Fibroblast of skin of right quadriceps (primary cell): ENCODE results near the gene DCAF7.
A peak's percentile ranks its signal among the peaks of the same experiment; 100 is the strongest.

Experiments
- DNase-seq: peaks from one replicate; pipeline ENCODE4 v3.0.0-alpha.2; 2013

The DCAF7 gene

GRCh38 chr17:63549946-63550816, at the start of gene DCAF7:
Gene DCAF7, plus strand, starts transcription at chr17:63550477. Its CDS starts 201 bp downstream, at chr17:63550678.
- peak; percentile 100 for DNase-seq

- no peak for DNase-seq
These were observed 49.5 kb upstream of the DCAF7 start for GRCh38 chr17:63500543-63501390.

- DNase-seq = no peak
These were observed 47.0 kb upstream of the DCAF7 start for GRCh38 chr17:63503341-63503705.

GRCh38 chr17:63504261-63504660, 46.0 kb upstream of the DCAF7 start:
- no peak for DNase-seq

- no peak for DNase-seq
These were observed 44.9 kb upstream of the DCAF7 start for GRCh38 chr17:63505341-63505740.

- no peak for DNase-seq
These were observed 43.6 kb upstream of the DCAF7 start for GRCh38 chr17:63506627-63507026.

- DNase-seq = no peak
These were observed 38.9 kb upstream of the DCAF7 start for GRCh38 chr17:63511331-63511730.

- no peak for DNase-seq
These were observed 37.9 kb upstream of the DCAF7 start for GRCh38 chr17:63512388-63512787.

- DNase-seq = no peak
These were observed 37.2 kb upstream of the DCAF7 start for GRCh38 chr17:63512896-63513644.

GRCh38 chr17:63514477-63514876, 35.8 kb upstream of the DCAF7 start:
- DNase-seq = no peak

GRCh38 chr17:63514974-63515373, 35.3 kb upstream of the DCAF7 start:
- DNase-seq = no peak

- no peak for DNase-seq
These were observed 34.9 kb upstream of the DCAF7 start for GRCh38 chr17:63515426-63515825.

GRCh38 chr17:63516910-63517824, 33.1 kb upstream of the DCAF7 start:
- peak; percentile 42 for DNase-seq

GRCh38 chr17:63517825-63518534, 32.3 kb upstream of the DCAF7 start:
- no peak for DNase-seq

GRCh38 chr17:63519116-63519881, 31.0 kb upstream of the DCAF7 start:
- DNase-seq = no peak

GRCh38 chr17:63519972-63520882, 30.1 kb upstream of the DCAF7 start:
- no peak for DNase-seq

- no peak for DNase-seq
These were observed 26.9 kb upstream of the DCAF7 start, which contains the start of gene KCNH6 for GRCh38 chr17:63523253-63523855. Gene KCNH6, plus strand, starts transcription at chr17:63523358. Its CDS starts 56 bp downstream, at chr17:63523414.

- no peak for DNase-seq
These were observed 26.2 kb upstream of the DCAF7 start for GRCh38 chr17:63524051-63524450.
